GM19025 (cell line): Measurements from ENCODE around the gene ANGPTL3.

Source experiments
- ATAC-seq: cut with Tn5 transposase; IDR thresholded peaks from one replicate; pipeline ENCODE4 v1.9.1; 2021; ENCODE audit warnings: mild to moderate bottlenecking, low read depth, moderate library complexity; ENCODE audit not compliant: unreplicated experiment

ANGPTL3 gene

GRCh38 chr1:62625415-62625814 lies 28.1 kb downstream of the ANGPTL3 start:
- no peak for ATAC-seq

- no peak for ATAC-seq
Observed at GRCh38 chr1:62628506-62628905, 31.2 kb downstream of the ANGPTL3 start.

DNA sequence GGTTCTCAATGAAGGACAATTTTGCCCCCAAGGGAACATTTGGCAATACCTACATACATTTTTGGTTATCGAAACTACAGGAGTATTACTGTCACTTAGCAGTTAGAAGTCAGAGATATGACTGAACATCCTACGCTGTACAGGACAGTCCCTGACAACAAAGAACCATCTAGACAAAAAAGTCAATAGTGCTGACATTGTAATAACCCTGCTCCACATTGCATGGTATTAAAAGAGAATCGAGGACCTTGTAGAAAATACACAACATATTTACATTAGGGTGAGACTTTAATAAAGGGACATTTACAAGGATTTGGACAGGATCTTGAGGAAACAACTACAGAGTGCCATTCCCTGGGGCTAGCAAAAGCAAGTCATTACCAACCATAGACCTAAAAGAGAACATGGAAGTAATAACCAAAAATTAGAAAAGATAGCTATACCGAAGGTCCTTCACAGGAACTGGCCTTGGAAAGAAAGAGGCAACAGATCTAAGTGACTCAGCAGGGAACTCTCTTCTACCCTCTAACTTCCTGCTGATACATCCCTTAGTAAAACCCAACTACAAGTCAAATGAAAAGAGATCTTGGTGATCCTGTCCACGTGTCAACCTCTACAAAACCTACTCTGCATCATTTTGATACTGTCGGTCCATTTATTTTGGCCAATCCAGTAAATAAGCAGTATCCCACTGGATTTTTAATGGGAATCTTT lies 40.2 kb downstream of the ANGPTL3 start:
- no peak for ATAC-seq

GRCh38 chr1:62643283-62643682 lies 46.0 kb downstream of the ANGPTL3 start:
- no peak for ATAC-seq

- ATAC-seq, result no peak
Observed at GRCh38 chr1:62652387-62652786, 55.1 kb downstream of the ANGPTL3 start.

DNA sequence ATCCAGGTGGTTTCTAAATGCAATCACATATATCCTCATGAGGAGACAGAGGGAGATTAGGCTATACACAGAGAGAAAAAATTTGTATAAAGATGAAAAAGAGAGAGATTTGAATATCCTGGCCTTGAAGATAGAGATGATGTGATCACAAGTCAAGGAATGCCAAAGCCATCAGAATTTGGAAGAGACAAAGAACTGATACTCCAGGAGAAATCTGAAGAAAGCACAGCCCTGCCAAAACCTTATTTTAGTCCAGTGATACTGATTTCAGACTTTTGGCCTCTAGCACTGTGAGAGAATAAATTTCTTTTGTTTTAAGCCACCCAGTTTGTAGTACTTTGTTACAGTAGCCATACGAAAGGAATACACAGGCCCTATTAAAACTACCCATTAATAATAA lies 57.4 kb downstream of the ANGPTL3 start:
- no peak for ATAC-seq
